ENCODE results near the gene OR5L1.

OR5L1 gene

DNA sequence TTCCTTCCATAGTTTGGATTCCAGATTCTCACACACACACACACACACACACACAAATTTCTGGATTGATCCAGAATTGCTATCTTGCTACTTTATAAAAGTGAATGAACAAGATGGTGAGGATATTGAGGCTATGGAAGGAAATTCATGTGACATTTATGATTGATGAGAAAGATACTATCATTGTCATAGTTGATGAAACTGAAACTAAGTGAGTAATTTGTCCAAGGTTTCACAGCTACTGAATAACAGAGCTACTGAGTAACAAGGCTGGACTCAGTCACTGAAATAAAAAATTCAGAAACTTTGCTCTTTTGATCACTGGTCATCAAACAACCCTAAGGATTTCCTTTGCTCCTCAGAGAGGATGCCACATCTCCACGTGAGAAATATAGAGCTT, 43.5 kb downstream of the OR5L1 start:
- H3K27me3 ChIP-seq = no peaks in the 10 kb centered on the region
- H3K27ac ChIP-seq = no peak overlapping the region
- no peaks in the 10 kb centered on the region for H3K4me1 ChIP-seq (ENCODE audit: control insufficient read depth in 1 of 2, insufficient read depth in 1 of 2, low read depth in 1 of 2, low read length in 1 of 2)
- TF ChIP-seq, protein P1, sequence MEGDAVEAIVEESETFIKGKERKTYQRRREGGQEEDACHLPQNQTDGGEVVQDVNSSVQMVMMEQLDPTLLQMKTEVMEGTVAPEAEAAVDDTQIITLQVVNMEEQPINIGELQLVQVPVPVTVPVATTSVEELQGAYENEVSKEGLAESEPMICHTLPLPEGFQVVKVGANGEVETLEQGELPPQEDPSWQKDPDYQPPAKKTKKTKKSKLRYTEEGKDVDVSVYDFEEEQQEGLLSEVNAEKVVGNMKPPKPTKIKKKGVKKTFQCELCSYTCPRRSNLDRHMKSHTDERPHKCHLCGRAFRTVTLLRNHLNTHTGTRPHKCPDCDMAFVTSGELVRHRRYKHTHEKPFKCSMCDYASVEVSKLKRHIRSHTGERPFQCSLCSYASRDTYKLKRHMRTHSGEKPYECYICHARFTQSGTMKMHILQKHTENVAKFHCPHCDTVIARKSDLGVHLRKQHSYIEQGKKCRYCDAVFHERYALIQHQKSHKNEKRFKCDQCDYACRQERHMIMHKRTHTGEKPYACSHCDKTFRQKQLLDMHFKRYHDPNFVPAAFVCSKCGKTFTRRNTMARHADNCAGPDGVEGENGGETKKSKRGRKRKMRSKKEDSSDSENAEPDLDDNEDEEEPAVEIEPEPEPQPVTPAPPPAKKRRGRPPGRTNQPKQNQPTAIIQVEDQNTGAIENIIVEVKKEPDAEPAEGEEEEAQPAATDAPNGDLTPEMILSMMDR (IDR thresholded peaks at IDR 0.05) = no peak
- no peaks in the 10 kb centered on the region for H3K36me3 ChIP-seq
- no peak overlapping the region for H3K4me3 ChIP-seq (ENCODE audit: low read depth in 1 of 2, low read length in 1 of 2)
- no peaks in the 10 kb centered on the region for H3K9me3 ChIP-seq
